ENCODE data around the gene PITX2.

DNA sequence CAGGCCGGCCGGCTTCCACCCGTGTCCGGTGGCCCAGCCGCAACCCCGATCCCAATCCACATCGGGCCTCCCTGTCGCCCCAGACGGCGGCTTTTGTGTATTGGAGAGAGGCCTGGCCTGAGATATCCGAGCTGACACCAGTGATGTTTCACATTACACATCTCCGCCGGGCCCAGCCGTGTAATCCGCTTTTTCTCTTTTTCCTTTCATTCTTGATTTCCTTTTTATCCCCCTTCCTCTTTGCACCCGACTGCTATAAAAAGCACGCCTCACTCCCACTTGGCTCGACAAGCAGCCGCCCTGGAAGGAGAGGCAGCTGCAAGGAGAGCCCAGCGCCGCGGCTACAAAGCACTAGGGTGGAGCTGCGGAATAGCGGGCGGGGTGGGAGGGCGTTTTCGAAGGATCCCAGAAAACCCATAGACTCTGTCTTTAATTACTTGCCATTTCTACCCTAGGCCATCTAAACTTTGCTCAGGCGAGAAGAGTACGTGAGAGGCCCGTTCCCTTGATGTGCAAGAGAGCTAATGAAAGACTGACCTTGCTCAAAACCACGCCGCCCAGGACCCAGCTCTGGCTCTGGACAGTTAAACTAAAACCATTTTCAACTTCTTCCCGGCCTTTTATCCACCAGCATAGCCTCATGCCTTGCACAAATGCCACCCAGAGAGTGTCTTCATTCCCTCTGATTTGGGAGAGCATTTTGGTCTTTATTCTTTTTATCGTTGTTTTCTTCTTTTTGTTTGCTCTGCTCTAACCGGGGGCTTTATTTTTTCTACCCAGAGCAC is 3.2 kb downstream of the PITX2 start:
- TF ChIP-seq, protein P1, sequence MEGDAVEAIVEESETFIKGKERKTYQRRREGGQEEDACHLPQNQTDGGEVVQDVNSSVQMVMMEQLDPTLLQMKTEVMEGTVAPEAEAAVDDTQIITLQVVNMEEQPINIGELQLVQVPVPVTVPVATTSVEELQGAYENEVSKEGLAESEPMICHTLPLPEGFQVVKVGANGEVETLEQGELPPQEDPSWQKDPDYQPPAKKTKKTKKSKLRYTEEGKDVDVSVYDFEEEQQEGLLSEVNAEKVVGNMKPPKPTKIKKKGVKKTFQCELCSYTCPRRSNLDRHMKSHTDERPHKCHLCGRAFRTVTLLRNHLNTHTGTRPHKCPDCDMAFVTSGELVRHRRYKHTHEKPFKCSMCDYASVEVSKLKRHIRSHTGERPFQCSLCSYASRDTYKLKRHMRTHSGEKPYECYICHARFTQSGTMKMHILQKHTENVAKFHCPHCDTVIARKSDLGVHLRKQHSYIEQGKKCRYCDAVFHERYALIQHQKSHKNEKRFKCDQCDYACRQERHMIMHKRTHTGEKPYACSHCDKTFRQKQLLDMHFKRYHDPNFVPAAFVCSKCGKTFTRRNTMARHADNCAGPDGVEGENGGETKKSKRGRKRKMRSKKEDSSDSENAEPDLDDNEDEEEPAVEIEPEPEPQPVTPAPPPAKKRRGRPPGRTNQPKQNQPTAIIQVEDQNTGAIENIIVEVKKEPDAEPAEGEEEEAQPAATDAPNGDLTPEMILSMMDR (IDR thresholded peaks at IDR 0.05), result no peak
- TF ChIP-seq POLR2AphosphoS5 (IDR thresholded peaks at IDR 0.05) (no peak), POLR2A (IDR thresholded peaks at IDR 0.05) (no peak)

Measured in transverse colon (tissue), 4 donors.